Measurements from ENCODE around the gene TTLL11.

The TTLL11 gene

DNA sequence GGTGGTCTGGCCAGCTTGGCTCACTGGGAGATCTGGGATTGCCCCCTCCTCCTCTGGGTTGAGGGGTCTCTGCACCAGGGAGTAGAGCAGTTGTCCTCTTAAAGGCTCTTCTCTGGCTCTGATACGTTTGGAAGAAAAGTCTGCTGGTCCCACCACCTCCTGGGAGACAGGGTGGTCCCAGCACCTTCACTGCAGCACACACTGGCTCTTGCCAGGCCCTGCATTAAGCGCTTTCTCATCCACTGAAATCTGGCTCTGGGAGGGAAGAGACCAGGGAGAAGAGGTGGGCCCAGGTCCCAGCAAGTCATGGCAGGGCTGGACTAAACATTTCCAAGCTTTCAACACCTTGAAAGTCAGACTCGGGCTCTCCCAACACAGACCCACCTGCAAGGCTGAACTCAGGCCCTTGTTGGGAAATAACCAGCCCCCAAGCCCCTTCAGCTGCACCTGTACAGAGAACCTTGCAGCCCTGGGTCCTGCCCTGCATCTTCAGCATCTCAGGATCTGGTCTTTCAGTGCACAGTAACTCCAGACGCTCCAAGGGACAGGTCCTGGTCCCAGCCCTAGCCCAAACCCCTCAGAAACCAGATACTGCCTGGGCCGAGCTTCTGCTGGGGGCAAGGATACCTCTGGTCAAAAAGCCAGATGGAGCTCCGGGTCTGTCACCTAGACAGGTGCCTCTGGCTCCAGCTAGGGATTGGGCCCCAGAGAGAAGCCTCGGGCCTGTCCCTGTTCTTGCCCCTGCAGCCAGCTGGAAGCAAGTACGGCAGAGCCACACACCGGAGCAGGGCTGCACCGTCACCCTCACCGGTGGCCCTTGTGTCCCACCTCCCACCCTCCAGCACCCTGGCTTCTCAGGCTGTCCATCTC lies 307.2 kb downstream of the TTLL11 start:
- peak; percentile 58 for DNase-seq (ENCODE audit: low spot score)

DNA sequence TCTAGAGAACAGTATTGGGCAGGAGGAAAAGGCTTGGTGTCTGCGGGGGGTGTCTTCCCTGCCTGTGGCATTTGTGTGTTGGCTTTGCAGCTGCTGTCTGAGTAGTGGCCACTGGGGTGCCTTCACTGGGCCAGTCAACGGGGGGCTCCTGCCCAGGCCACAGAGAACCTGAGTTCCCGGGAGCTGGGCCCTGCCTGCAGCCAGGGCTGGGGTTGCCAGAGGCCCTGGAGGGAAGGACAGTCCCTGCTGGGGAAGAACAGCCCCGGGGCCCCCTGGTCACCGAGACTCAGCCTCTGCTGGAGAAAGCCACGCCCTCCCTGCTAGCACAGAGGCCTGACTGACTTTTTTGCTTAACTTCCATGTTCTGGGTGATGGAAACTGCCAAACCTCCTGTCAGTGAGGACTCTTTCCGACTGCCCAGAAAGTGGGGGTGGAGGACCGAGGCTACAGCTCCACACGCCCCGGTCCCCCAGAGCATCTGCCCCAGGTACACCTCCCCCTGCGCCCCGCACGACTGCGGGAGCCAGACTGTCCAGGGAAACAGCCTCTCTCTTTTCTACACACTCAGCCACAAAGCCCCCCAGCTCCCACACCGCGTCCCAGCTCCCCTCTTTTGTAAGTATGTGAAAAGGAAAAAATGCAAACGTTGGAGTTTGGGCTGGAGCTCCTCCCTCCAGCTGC lies 308.2 kb downstream of the TTLL11 start:
- DNase-seq (ENCODE audit: low spot score), result peak; percentile 68

DNA sequence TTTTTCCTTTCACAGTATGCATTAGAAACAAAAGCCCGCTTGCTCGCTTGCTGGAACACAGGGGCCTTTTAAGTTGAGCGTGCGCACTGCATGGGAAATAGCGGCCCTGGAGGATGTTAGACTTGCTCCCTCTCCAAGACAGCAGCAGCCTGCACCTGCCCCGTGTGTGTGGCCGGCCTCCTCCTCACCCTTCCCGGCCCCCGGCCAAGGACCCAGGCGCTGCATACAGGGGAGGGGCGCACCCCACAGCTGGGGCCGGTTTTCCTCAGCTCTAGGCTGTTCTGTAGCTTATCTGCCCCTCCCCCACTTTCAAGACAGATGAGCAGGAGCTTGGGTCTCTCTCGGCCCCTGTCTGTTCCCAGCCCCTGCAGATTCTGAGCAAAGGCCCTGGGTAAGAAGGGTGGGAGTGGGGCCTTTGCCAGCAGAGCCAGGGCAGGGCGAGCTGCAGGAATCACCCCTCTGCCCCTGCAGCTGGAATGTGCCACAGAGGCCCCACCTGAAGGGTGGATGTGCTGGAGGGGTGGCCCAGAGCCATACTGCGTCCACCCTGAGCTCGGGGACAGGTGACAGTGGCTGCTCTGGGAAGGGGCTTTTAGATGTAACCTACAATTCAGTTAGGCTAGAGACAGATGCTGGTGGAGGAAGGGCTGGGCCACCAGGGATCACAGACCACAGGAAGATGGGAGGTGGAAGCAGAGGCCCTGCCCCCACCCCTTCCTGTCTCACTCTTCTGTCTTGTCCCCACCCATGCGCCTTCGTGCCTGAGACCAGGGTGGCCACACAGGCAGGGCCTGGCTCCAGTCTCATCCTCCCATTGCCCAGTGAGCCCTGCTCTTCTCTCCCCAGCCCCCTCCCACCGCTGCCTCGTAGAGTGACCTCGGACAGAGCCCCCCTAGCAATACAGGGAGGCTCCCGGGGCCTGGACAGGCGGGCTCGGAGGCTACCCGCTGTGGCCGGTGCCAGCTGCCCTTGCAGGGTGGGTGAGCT lies 309.3 kb downstream of the TTLL11 start:
- peak; percentile 84 for DNase-seq (ENCODE audit: low spot score)

DNA sequence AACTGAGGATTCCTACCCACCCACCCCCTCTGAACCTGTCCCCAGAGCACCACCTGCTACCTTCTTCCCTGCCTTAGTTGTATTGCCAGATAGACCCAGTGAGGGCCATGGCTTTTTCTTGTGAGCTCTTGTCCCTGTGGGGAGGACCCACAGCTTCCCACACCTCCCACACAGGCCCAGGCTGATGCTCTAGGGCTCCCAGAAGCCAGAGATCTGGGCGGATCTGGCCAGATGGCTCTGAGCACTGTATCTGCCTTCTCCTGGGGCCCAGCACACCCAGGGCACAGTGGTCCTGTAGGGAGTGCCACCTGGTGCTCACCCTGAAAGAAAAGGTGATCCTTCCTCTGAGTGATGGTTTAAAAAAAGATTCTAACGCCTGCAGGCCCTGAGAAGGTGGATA lies 310.0 kb downstream of the TTLL11 start:
- peak; percentile 55 for DNase-seq (ENCODE audit: low spot score)

DNA sequence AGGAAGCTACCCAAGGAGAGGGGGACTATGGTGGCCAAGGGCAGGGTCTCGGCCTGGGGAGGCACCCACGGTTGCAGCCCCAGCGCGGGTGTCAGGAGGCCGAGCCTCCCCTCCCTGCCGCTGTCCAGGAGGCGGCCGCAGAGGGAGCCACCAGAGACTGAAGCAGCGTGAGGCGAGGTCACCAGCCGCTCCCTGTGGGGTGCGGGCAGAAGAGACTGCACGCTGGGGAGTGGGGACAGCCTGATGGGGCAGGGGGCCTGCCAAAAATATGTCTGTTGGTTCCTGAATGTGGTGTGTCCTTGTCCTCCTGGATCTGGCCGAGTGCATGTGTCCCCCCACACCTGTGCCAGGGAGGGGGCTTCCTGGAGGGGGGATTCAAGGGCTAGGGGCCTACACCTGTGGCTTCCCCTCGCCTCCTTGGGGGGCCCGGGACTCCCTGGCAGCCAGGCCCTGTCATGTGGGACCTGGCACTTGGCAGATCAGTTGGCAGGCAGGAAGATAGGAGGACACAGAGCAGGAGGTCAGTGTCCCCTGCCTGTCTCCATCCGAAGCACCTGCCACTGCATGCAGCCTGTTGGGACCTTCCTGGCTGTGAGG lies 310.5 kb downstream of the TTLL11 start:
- DNase-seq (ENCODE audit: low spot score), result no peak

DNA sequence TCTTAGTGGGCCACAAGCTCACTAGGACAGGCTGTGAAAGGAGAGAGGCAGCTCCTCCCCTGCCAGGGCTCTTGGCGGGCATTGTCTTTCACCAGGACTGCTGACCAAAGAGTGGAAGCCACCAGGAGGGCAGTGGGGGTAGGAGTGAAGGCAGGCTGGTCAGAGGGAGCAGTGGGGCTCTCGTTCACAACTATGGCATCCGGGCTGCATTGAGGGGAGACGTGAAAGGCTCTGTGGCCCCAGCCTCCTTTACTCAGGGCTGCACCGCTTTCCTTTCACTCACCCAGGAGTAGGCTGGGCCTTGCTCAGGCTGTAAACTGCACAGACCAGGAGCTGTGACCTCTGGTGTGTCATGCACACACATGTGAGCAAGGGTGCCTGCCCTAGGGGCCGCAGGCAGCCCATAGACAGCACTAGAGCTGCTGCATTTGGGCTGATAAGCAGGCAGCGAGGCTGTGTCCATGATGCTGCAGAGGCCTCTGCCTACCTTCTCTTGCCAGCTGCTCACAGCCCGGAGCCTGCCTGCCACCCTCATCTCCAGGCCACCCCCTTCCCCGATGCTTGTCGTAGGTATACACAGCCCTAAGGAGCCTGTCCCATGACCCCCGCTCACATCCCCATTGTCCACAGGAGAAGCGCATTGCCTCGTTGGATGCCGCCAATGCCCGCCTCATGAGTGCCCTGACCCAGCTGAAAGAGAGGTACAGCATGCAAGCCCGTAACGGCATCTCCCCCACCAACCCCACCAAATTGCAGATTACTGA lies 311.2 kb downstream of the TTLL11 start:
- DNase-seq (ENCODE audit: low spot score), result no peak

DNA sequence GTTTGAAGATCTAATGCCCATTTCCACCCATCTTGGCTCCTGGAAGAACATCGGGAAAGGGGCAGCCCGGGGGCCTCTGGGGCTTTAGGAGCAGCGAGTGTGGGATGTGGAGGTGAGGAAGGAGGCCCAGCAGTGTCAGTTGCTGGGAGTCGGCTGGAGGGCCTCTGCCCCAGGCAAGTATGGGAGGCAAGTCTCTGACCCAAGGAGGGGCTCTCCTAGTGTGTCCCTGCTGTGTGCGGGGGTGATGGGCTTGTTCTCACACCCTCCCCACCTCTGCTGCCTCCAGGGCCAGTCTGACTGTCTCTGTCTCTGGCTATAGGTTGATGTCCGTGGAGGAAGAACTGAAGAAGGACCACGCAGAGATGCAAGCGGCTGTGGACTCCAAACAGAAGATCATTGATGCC lies 312.0 kb downstream of the TTLL11 start:
- peak; percentile 57 for DNase-seq (ENCODE audit: low spot score)

DNA sequence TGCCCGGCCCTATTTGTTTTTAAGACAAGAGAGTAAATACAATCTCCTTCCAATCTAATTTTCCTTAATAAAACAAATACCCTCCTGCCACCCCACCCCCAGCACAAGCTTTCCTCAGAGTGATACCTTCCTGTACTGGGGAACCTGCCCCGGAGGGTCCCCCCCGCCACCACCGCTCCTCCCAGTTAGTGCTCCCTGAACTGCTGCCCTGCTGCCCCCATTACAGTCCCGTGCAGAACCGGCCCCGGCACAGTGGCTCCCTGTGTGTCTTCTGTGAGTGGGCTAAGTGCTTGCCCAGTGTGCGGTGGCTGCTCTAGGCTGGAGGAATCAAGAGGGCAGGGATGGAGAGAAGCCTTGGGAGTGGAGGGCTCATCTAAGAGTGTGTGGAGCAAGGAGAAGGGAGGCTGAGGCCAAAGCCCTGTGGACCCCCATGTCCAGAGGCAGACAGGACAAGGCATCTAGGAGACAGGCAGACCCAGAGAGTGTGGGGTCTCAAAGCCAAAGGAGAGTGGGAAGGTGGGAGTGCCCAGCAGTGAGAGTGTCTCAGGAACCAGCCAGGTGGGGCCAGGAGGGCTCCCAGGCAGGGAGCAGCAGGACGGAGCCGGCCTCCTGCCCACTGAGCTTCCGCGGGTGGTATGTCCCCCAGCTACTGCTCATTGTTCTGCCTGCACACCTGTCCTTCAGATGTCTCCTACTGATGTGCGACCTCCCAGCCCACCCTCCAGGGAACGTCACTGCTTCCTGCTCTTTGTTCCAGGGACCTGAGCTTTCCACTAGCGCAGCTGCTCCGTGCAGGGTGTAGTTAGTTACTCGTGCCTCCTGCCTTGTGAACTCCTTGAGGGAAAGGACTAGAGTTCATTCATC lies 312.7 kb downstream of the TTLL11 start:
- peak; percentile 61 for DNase-seq (ENCODE audit: low spot score)

DNA sequence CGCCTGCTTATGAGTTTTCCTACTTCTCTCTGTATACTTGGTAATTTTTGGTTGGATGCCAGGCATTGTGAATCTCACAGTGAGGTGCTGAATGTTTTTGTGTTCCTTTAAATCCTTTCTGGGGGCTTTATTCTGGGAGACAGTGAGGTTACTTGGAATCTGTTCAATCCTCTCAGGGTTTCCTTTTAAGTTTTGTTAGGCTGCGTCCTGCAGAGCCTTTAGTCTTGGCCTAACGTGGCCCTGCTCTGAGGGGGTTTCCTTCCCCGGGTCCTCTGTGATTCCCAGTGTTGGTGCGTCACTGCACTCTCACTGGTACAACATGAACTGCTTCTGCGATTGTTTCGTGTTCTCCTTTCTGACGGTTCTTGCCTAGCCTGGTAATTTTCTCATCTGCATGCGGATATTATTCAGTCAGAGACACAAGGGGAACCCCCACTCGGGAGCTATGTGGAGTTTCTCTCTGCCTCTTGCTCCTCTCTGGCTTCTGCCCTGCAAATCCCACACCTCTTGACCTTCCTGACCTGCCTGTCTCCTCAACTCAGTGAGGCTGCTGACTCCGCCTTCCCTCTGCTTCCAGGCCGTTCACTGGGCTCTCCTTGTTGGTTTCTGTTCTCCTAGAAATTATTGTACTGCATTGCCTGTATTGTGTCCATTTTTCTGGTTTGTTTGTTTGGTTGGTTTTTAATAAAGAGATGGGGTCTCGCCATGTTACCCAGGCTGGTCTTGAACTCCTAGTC lies 313.6 kb downstream of the TTLL11 start:
- peak; percentile 48 for DNase-seq (ENCODE audit: low spot score)

DNA sequence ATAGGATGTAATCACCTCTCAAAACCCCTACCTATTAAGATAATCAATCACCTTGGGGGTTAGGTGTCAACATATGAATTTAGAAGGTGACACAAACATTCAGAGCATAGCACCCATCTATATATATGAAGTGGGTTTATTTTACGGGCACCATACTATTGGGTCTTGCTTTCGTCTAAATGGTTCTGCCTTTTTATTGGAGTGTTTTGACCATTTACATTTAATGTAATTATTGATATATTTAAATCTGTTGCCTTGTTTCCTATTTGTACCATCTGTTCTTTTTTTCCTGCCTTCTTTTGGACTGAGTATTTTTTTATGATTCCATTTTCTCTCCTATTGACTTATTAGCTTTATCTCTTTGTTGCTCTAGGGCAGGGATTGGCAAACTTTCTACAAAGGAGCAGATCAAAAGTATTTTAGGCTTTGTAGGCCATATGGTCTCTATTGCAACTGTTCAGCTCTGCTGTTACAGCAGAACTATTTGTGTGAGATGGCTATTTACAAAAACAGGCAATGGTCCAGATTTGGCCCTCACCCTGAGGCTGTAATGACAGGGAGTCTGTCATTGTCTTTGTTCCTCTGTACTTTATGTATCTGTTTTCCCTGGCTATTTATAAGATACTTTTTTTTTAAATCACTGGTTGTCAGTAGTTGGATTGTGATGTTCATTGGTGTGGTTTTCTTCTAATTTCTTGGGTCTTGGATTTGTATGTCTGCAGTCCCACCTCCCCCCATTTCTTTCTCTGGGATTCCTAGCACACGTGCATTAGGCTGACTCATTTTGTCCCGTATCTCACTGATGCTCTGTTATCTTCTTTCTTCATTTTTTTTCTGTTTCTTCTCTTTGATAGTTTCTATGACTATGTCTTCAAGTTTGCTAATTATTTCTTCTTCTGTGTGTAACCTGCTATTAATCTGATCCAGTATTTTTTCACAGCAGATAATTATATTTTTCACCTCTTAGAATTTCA lies 314.6 kb downstream of the TTLL11 start:
- no peak for DNase-seq (ENCODE audit: low spot score)

DNA sequence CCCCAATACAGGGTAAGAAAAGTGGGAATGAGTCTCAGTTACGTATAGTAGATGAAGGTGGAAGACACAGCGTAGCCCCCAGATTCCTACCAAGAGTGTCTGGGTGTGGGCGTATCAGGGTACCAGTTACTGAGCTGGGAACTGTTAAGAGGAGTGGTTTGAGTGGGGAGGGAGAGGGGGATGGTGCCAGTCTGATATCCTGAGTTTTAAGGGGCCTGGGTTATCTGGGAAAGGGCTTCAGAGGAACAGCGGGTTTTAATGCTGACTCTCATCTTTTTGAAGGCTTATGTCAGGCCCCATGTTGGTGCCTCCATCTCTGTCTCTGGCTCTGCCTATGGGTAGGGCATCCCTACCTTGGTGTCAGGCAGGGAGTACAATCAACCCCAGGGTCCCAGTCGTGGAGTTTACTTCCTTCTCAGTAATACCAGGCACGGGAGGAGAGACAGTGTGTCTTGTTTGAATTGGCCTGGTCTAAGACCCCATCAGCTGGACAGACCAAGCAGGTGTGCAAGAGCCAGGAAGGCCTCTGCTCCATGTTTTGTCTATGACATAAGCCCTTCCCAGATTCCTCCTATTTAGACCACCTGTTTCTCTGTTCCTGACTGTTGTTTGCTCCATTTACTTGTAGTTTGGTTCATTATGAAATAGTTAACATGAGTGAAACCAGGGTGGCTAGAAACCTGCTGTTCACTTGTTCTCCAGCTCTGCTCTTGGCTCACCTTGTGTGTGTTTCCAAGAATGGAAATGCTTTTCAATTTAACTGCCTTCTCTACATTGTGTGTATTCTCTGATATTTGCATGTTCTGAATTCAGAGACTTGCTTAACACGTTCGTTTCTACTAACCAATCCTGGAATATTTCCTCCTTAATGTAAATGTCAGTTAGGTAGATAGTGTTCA lies 316.1 kb downstream of the TTLL11 start:
- DNase-seq (ENCODE audit: low spot score), result no peak

DNA sequence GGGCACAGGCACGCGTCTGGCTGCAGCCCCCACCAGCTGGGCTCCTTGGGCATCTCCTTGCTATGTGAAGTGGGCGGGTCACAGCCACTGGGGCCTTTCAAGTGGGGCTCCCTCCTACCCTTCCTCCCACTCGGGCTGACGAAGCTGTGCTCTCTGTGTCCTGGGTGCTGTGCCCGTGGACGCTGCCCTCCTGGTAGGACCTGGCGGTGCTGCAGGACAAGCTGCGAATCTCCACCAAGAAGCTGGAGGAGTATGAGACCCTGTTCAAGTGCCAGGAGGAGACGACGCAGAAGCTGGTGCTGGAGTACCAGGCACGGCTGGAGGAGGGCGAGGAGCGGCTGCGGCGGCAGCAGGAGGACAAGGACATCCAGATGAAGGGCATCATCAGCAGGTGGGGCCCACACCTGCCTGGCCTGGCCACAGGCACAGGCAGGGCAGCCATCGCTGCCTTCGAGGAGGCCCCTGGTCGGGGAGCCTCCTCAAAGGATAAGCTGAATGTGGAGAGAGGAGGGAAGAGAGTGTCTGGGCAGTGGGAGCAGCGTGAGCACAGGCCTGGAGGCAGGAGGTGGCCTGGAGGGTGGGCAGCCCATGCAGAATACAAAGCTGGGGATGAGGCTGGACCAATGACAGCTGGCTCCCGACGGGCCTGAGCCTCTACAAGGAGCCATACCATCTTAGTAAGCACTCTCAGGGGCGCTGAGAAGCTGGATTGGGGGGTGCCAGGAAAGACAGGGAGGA lies 316.9 kb downstream of the TTLL11 start:
- DNase-seq (ENCODE audit: low spot score), result peak; percentile 58

DNA sequence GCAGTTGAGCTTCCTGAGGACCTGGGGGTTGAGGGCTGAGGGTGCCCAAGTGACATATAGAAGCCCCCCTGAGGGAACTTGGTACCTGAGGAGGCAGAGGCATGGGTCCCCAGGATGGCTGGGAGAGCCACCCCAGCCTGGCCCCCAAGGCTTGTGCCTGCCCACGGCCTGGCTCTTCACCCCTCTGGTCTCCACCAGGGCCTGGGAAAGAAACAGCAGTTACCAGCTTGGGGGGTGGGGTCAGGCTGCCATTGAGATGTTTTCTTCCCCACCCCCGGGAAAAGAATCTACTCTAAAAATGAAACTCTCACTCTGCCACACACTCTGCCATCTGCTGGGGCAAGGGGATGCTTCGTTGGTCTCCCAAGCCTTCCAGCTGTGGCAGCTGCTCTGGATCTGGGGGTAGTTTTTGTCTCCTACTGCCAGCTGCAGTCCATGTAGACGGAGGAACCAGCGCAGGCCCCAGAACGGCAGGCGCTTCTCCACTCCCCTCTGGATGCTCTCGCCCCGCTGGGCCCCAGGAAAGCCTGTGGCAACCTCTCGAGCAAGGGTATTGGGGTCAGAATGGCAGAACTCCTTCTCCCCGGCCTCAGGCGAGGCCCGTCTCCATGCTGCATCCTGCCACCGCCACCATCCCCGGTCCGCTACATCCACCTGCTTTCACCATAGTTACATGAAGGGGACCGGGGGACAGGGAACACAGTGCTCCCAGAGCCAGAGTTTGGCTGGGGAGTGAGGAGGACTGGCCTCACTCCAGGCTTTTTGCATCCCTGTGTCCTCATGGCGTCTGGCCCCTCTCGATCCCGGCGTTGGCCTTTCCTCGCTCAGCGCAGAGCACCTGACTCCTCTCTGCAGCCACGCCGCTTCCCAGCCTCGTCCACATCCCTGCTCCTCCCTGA lies 318.1 kb downstream of the TTLL11 start:
- DNase-seq (ENCODE audit: low spot score), result no peak

DNA sequence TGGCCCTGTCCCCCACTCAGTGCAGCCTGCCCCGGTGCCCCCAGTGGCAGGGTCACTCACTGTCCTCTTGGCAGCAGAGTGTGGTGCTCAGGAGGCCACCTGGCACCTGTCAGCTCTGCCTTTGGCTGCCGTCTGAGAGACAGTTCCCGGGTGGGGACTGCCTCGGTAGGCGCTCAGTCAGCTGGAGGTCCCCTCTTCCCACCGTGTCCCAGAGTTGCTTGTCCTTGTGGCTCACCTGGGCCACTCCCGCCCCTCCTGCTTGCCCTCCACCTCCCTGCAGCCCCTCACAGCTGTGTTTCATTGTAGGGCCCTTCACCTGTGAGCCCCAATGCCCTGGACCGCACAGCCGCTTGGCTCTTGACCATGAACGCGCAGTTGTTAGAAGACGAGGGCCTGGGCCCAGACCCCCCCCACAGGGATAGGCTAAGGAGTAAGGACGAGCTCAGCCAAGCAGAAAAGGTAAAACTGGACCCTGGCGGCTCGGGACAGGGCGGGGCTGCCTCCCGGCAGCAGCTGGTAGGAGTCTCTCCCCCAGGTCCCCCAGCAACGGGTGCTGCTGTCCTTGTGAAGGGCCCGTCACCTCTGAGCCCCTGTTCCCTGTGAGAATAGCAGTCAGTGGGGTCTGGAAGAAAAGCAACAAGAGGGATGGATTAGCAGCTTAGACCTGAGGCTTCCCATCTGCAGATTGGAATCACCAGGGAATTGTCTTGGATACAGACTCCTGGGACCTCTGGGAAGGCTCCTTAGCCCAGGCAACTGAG lies 319.0 kb downstream of the TTLL11 start:
- no peak for DNase-seq (ENCODE audit: low spot score)
